HUES64 (cell line): ENCODE data around the gene SHKBP1.
"Not testable (repeated sequence)": the region's sequence is repeated elsewhere in the genome, so short reads cannot be mapped to it uniquely, and the experiment has no call there.

ENCODE experiments used
- H3K27ac ChIP-seq: 2 replicates; pipeline ENCODE4 v1.7.0; 2013; ENCODE audit warnings: low read depth, low read length, inconsistent platforms
- H3K27me3 ChIP-seq: 2 replicates; pipeline ENCODE4 v1.6.1; 2013; ENCODE audit warnings: mild to moderate bottlenecking, low read length; ENCODE audit not compliant: insufficient read depth
- H3K36me3 ChIP-seq: 2 replicates; pipeline ENCODE4 v1.6.1; 2013; ENCODE audit warnings: mild to moderate bottlenecking, low read length; ENCODE audit not compliant: insufficient read depth
- H3K4me1 ChIP-seq: 2 replicates; pipeline ENCODE4 v1.6.1; 2013; ENCODE audit warnings: mild to moderate bottlenecking, low read length, moderate library complexity; ENCODE audit not compliant: insufficient read depth
- H3K4me3 ChIP-seq: 2 replicates; pipeline ENCODE4 v1.5.1; 2013; ENCODE audit warnings: mild to moderate bottlenecking, low read length, moderate library complexity
- H3K9ac ChIP-seq: 2 replicates; pipeline ENCODE4 v1.6.1; 2013; ENCODE audit warnings: mild to moderate bottlenecking, low read depth, low read length
- H3K9me3 ChIP-seq: 2 replicates; pipeline ENCODE4 v1.6.1; 2013; ENCODE audit warnings: low read depth, low read length; ENCODE audit not compliant: insufficient read depth
- WGBS: fragments of 150-250, 120-280 bp; methylation state at CpG from one replicate; pipeline ENCODE4 v1.1.7; 2013; ENCODE audit warnings: missing lambda C conversion rate; 5-methylcytosine and 5-hydroxymethylcytosine counted together

Gene SHKBP1

GRCh38 chr19:40621283-40621682 lies 44.6 kb downstream of the SHKBP1 start:
- H3K9me3 ChIP-seq = no peaks in the 10 kb centered on the region

GRCh38 chr19:40621966-40622772 lies 45.5 kb downstream of the SHKBP1 start:
- Histone ChIP-seq H3K4me3 (no peak overlapping the region), H3K4me1 (no peaks in the 10 kb centered on the region; the same call in 1 of the 2 replicates), H3K36me3 (peaks cover 53% of the 10 kb centered on the region), H3K9me3 (no peaks in the 10 kb centered on the region), H3K27me3 (no peaks in the 10 kb centered on the region), H3K9ac (no peak overlapping the region), H3K27ac (no peak overlapping the region)
- 91% methylated on average over 24 of the region's 24 CpGs for WGBS

More at GRCh38 chr19:40621283-40621682, 44.6 kb downstream of the SHKBP1 start:
- H3K36me3 ChIP-seq = peaks cover 52% of the 10 kb centered on the region
- no peak overlapping the region for H3K4me3 ChIP-seq
- no peaks in the 10 kb centered on the region; the same call in 1 of the 2 replicates for H3K4me1 ChIP-seq
- no peaks in the 10 kb centered on the region for H3K27me3 ChIP-seq
- no peak overlapping the region for H3K9ac ChIP-seq
- no peak overlapping the region for H3K27ac ChIP-seq
- 42% methylated on average over 2 of the region's 2 CpGs for WGBS

GRCh38 chr19:40622773-40623075 lies 46.1 kb downstream of the SHKBP1 start:
- no peak overlapping the region for H3K9ac ChIP-seq
- no peak overlapping the region for H3K4me3 ChIP-seq
- no peak overlapping the region for H3K27ac ChIP-seq
- peaks cover 52% of the 10 kb centered on the region for H3K36me3 ChIP-seq
- H3K4me1 ChIP-seq = no peaks in the 10 kb centered on the region; the same call in 1 of the 2 replicates
- H3K9me3 ChIP-seq = no peaks in the 10 kb centered on the region
- no peaks in the 10 kb centered on the region for H3K27me3 ChIP-seq
- 90% methylated on average over 7 of the region's 7 CpGs for WGBS

DNA sequence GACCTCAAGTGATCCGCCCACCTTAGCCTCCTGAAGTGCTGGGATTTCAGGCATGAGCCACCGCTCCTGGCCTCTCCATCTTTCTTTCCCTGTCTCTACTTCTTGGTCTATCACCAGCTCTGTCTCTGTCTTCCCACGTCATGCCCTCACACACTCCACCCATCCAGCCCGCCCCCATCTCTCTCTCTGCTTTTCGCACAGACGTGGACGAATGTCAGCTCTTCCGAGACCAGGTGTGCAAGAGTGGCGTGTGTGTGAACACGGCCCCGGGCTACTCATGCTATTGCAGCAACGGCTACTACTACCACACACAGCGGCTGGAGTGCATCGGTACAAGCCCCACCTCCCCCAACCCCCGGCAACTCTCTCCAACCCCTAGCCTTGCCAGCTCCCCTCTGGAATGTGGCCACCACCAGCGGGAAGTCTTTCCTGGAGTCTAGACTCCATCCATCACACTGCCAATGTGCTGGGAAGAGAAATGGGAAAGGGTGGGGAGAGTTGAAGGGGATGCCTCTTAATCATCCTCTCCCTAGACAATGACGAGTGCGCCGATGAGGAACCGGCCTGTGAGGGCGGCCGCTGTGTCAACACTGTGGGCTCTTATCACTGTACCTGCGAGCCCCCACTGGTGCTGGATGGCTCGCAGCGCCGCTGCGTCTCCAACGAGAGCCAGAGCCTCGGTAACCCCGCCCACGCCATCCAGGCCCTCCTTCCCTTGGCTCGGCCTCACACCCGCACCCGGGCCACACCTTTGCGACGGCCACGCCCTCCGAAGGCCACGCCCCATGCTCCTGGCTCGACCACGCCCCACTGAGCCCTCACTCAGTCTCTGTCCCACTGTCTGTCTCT lies 47.0 kb downstream of the SHKBP1 start:
- WGBS = 13% methylated on average over 41 of the region's 41 CpGs
- no peak overlapping the region for H3K9ac ChIP-seq
- no peaks in the 10 kb centered on the region; the same call in 1 of the 2 replicates for H3K4me1 ChIP-seq
- peak overlapping the region; percentile 44 for H3K4me3 ChIP-seq
- no peaks in the 10 kb centered on the region for H3K27me3 ChIP-seq
- peaks cover 47% of the 10 kb centered on the region for H3K36me3 ChIP-seq
- H3K27ac ChIP-seq = peak overlapping the region; percentile 66; the same call in 1 of the 2 replicates
- H3K9me3 ChIP-seq = no peaks in the 10 kb centered on the region

- not testable (repeated sequence) for H3K4me1 ChIP-seq, H3K9ac ChIP-seq, H3K27ac ChIP-seq, H3K9me3 ChIP-seq, H3K27me3 ChIP-seq, H3K4me3 ChIP-seq
- peaks cover 41% of the 10 kb centered on the region for H3K36me3 ChIP-seq
- WGBS = 84% methylated on average over 14 of the region's 14 CpGs
These were observed 47.9 kb downstream of the SHKBP1 start for GRCh38 chr19:40624369-40625153.

DNA sequence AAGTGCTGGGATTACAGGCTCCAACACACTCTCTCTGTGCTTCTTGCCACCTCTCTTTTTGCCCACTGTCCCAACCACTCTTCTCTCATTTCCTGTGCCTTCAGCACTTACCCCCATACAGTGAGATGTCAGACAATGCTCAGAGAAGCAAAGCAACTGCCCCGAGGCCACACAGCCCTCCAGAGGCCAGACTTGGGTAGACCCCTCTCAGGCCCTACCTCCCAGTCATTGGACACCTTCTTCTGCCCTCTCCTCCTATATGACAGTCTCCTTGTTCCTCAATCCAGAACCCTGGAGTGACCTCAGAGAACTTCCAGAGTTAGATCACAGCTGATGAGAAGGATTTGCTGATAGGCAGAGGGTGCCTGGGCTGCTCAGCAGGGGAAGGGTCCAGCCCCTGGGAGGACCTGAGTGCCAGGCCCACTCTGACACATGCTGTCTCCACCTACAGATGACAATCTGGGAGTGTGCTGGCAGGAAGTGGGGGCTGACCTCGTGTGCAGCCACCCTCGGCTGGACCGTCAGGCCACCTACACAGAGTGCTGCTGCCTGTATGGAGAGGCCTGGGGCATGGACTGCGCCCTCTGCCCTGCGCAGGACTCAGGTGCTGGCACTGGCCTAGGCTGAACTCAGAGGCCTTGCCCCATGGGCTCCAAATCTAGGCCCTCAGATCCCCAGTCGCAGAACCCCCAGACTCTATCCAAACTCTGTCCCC lies 48.9 kb downstream of the SHKBP1 start:
- no peak overlapping the region for H3K9ac ChIP-seq
- WGBS = 91% methylated on average over 7 of the region's 7 CpGs
- H3K4me3 ChIP-seq = no peak overlapping the region
- no peaks in the 10 kb centered on the region; the same call in 1 of the 2 replicates for H3K4me1 ChIP-seq
- H3K36me3 ChIP-seq = peaks cover 34% of the 10 kb centered on the region
- no peaks in the 10 kb centered on the region for H3K27me3 ChIP-seq
- no peak overlapping the region for H3K27ac ChIP-seq
- H3K9me3 ChIP-seq = no peaks in the 10 kb centered on the region

DNA sequence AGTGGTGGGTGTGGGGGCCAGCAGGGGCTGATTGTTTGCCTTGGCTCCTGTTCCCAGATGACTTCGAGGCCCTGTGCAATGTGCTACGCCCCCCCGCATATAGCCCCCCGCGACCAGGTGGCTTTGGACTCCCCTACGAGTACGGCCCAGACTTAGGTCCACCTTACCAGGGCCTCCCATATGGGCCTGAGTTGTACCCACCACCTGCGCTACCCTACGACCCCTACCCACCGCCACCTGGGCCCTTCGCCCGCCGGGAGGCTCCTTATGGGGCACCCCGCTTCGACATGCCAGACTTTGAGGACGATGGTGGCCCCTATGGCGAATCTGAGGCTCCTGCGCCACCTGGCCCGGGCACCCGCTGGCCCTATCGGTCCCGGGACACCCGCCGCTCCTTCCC lies 50.2 kb downstream of the SHKBP1 start:
- H3K27me3 ChIP-seq = no peaks in the 10 kb centered on the region
- no peak overlapping the region for H3K9ac ChIP-seq
- no peak overlapping the region for H3K27ac ChIP-seq
- peaks cover 6% of the 10 kb centered on the region for H3K4me1 ChIP-seq
- 96% methylated on average over 24 of the region's 24 CpGs for WGBS
- no peaks in the 10 kb centered on the region for H3K9me3 ChIP-seq
- H3K36me3 ChIP-seq = peaks cover 27% of the 10 kb centered on the region
- H3K4me3 ChIP-seq = no peak overlapping the region

DNA sequence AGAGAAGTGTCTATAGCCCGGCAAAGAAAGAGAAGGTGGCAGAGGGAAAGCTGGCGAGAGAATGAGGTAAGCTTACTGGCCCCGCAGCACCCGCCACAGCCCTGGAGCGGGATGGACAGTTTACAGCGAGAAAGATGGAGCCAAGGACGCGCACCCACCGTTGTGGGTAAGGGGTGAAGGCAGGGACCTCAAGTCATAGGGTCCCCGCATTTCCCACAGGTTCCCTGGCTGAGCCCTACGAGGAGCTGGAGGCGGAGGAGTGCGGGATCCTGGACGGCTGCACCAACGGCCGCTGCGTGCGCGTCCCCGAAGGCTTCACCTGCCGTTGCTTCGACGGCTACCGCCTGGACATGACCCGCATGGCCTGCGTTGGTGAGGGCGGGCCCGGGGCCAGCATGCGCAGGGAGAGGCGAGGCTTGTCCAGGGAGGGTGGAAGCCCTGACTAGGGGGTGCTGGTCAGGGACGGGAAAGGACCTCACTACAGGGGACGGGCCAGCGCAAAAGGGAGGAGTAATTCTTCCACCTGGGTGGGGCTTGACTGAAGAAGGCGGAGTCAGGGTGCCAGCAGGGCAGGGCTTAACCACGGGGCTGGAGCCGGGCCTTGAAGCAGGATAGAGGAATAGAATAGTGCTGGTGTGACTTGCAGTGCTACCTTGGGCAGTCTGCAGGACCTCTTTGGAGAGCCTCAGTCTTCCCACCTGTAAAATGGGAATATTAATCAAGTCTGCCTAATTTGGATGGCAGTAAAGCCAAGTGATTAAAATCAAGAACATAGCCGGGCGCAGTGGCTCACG lies 51.0 kb downstream of the SHKBP1 start:
- no peak overlapping the region for H3K9ac ChIP-seq
- H3K27ac ChIP-seq = no peak overlapping the region
- WGBS = 92% methylated on average over 39 of the region's 39 CpGs
- H3K4me1 ChIP-seq = peaks cover 6% of the 10 kb centered on the region
- H3K9me3 ChIP-seq = no peaks in the 10 kb centered on the region
- H3K27me3 ChIP-seq = no peaks in the 10 kb centered on the region
- peaks cover 23% of the 10 kb centered on the region for H3K36me3 ChIP-seq
- H3K4me3 ChIP-seq = no peak overlapping the region

DNA sequence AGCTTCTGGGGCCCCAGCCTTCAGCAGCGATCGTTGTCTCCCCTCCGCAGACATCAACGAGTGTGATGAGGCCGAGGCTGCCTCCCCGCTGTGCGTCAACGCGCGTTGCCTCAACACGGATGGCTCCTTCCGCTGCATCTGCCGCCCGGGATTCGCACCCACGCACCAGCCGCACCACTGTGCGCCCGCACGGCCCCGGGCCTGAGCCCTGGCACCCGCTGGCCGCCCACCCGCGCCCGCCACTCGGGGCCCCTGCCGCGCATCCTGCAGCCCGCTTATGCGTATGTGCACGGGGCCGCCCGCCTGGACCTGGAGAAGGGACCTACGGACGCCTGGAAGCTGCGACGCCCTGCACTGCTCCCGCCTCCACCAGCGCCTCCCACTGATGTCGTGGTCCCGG lies 52.7 kb downstream of the SHKBP1 start:
- H3K36me3 ChIP-seq = peaks cover 23% of the 10 kb centered on the region
- WGBS = 94% methylated on average over 42 of the region's 42 CpGs
- H3K4me3 ChIP-seq = no peak overlapping the region
- no peak overlapping the region for H3K27ac ChIP-seq
- no peaks in the 10 kb centered on the region for H3K9me3 ChIP-seq
- H3K9ac ChIP-seq = no peak overlapping the region
- peaks cover 10% of the 10 kb centered on the region for H3K27me3 ChIP-seq
- H3K4me1 ChIP-seq = peaks cover 12% of the 10 kb centered on the region

DNA sequence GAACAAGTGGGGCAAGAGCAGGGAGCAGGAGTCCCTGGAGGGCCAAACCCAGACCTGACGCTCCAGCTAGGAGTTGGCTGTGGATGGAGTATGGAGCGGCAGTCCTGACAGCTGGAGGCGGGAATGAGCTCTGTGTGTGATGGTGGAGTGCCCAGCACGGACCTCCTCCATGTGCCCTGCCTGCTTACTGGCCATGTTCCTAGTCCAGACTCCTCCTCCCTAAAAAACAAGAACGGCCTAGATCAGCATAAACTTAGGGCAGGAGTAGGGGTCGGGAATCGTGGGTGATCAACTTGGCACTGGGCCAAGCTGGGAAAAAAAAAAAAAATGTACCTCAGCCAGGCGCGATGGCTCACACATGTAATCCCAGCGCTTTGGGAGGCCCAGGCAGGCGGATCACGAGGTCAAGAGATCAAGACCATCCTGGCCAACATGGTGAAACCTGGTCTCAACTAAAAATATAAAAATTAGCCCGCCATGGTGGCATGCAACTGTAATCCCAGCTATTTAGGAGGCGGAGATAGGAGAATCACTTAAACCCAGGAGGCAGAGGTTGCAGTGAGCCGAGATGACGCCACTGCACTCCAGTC lies 54.0 kb downstream of the SHKBP1 start:
- no peak overlapping the region for H3K27ac ChIP-seq
- peaks cover 14% of the 10 kb centered on the region for H3K27me3 ChIP-seq
- H3K4me3 ChIP-seq = no peak overlapping the region
- peaks cover 12% of the 10 kb centered on the region for H3K4me1 ChIP-seq
- 75% methylated on average over 16 of the region's 16 CpGs for WGBS
- peaks cover 17% of the 10 kb centered on the region; the same call in 1 of the 2 replicates for H3K36me3 ChIP-seq
- H3K9me3 ChIP-seq = no peaks in the 10 kb centered on the region
- H3K9ac ChIP-seq = no peak overlapping the region
